ENCODE results near the gene ARID4B. TPM values are rescaled to one million over a fixed set of nuclear protein-coding genes. Genes with fewer than 3 reads are reported as not detected.

Gene ARID4B
- polyA plus RNA-seq, 1 donor from 2014 or later, result 49.3 TPM

DNA sequence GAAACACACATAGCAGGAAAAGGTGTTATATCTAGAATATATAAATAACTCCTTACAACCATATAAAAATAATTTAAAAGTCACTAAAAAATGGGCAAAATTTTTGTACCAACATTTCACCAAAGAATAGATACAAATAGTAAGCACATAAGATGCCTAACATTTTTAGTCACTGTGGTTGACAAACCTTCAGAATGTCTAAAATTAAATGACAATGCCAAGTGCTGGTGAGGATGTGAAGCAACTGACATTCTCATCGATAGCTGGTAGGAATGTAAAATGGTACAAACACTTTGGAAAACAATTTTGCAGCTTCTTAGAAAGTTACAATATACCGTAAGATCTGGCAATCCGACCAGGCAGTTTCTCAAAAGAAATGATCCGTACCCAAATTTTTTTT lies 185.0 kb downstream of the ARID4B start:
- Histone ChIP-seq H3F3A (ENCODE audit: insufficient read depth, low read length, poor library complexity, severe bottlenecking) (no peaks in the 10 kb centered on the region), H3K9ac (ENCODE audit: low read length) (no peak overlapping the region), H3K27me3 (ENCODE audit: insufficient read depth, low read depth, low read length) (no peaks in the 10 kb centered on the region), H3K9me2 (ENCODE audit: insufficient read depth, low read length) (no peaks in the 10 kb centered on the region), H3K4me2 (ENCODE audit: low read length) (no peak overlapping the region), H3K4me3 (ENCODE audit: low read length) (no peak overlapping the region), H3K36me3 (ENCODE audit: insufficient read depth, low read length) (peaks cover 4% of the 10 kb centered on the region), H3K27ac (ENCODE audit: low read length) (no peak overlapping the region), H4K20me1 (ENCODE audit: insufficient read depth) (no peaks in the 10 kb centered on the region), H3K79me2 (replicated peaks; ENCODE audit: insufficient read depth, low read length) (no peaks in the 10 kb centered on the region), H2AFZ (ENCODE audit: low read depth, low read length) (no peak overlapping the region), H3K9me3 (ENCODE audit: low read length) (no peaks in the 10 kb centered on the region)
- no peak for TF ChIP-seq RAD21 (conservative IDR thresholded peaks at IDR 0.05)
- TF ChIP-seq, protein P1, sequence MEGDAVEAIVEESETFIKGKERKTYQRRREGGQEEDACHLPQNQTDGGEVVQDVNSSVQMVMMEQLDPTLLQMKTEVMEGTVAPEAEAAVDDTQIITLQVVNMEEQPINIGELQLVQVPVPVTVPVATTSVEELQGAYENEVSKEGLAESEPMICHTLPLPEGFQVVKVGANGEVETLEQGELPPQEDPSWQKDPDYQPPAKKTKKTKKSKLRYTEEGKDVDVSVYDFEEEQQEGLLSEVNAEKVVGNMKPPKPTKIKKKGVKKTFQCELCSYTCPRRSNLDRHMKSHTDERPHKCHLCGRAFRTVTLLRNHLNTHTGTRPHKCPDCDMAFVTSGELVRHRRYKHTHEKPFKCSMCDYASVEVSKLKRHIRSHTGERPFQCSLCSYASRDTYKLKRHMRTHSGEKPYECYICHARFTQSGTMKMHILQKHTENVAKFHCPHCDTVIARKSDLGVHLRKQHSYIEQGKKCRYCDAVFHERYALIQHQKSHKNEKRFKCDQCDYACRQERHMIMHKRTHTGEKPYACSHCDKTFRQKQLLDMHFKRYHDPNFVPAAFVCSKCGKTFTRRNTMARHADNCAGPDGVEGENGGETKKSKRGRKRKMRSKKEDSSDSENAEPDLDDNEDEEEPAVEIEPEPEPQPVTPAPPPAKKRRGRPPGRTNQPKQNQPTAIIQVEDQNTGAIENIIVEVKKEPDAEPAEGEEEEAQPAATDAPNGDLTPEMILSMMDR (IDR thresholded peaks at IDR 0.05; ENCODE audit: poor library complexity, severe bottlenecking), result no peak
- no peak for TF ChIP-seq EZH2 (IDR thresholded peaks at IDR 0.05; ENCODE audit: borderline replicate concordance, insufficient read depth, low read length, poor library complexity, severe bottlenecking)
- TF ChIP-seq EP300 (conservative IDR thresholded peaks at IDR 0.05; ENCODE audit: poor library complexity, severe bottlenecking), result no peak
- no peak for TF ChIP-seq SMC3 (conservative IDR thresholded peaks at IDR 0.05; ENCODE audit: poor library complexity)
- TF ChIP-seq MXI1 (conservative IDR thresholded peaks at IDR 0.05; ENCODE audit: poor library complexity, severe bottlenecking), result no peak
- TF ChIP-seq TAF1 (IDR thresholded peaks at IDR 0.05; ENCODE audit: low read depth), result no peak
- TF ChIP-seq POLR2AphosphoS5 (IDR thresholded peaks at IDR 0.05), result no peak
- TF ChIP-seq, protein P2, sequence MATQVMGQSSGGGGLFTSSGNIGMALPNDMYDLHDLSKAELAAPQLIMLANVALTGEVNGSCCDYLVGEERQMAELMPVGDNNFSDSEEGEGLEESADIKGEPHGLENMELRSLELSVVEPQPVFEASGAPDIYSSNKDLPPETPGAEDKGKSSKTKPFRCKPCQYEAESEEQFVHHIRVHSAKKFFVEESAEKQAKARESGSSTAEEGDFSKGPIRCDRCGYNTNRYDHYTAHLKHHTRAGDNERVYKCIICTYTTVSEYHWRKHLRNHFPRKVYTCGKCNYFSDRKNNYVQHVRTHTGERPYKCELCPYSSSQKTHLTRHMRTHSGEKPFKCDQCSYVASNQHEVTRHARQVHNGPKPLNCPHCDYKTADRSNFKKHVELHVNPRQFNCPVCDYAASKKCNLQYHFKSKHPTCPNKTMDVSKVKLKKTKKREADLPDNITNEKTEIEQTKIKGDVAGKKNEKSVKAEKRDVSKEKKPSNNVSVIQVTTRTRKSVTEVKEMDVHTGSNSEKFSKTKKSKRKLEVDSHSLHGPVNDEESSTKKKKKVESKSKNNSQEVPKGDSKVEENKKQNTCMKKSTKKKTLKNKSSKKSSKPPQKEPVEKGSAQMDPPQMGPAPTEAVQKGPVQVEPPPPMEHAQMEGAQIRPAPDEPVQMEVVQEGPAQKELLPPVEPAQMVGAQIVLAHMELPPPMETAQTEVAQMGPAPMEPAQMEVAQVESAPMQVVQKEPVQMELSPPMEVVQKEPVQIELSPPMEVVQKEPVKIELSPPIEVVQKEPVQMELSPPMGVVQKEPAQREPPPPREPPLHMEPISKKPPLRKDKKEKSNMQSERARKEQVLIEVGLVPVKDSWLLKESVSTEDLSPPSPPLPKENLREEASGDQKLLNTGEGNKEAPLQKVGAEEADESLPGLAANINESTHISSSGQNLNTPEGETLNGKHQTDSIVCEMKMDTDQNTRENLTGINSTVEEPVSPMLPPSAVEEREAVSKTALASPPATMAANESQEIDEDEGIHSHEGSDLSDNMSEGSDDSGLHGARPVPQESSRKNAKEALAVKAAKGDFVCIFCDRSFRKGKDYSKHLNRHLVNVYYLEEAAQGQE (IDR thresholded peaks at IDR 0.05; ENCODE audit: borderline replicate concordance), result no peak

DNA sequence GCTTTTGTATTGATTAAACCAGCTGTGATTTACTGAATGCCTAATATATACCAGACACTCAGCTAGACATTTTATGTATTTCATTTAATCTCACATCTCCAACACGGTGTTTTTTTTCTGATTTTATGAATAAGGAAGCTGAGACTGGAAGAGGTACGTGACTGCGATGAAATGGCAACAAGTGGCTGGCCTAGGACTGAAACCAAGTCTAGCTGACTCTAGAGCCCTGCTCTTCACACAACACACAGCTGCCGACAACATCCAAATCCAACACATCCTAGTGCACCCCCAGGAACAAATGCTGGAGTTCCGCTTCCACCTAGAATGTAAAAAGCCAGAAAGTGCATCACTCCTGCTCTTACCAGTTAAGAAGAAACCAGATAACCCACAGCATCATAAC lies 188.7 kb downstream of the ARID4B start:
- Histone ChIP-seq H3K9ac (ENCODE audit: low read length) (no peak overlapping the region), H3K27me3 (ENCODE audit: insufficient read depth, low read depth, low read length) (no peaks in the 10 kb centered on the region), H2AFZ (ENCODE audit: low read depth, low read length) (no peak overlapping the region), H3K79me2 (replicated peaks; ENCODE audit: insufficient read depth, low read length) (no peaks in the 10 kb centered on the region), H3K4me2 (ENCODE audit: low read length) (no peak overlapping the region), H3K36me3 (ENCODE audit: insufficient read depth, low read length) (peaks cover 12% of the 10 kb centered on the region), H4K20me1 (ENCODE audit: insufficient read depth) (no peaks in the 10 kb centered on the region), H3K27ac (ENCODE audit: low read length) (no peak overlapping the region), H3K9me2 (ENCODE audit: insufficient read depth, low read length) (no peaks in the 10 kb centered on the region), H3K4me3 (ENCODE audit: low read length) (no peak overlapping the region), H3K9me3 (ENCODE audit: low read length) (no peaks in the 10 kb centered on the region), H3F3A (ENCODE audit: insufficient read depth, low read length, poor library complexity, severe bottlenecking) (no peaks in the 10 kb centered on the region)
- no peak for TF ChIP-seq RAD21 (conservative IDR thresholded peaks at IDR 0.05)
- no peak for TF ChIP-seq EZH2 (IDR thresholded peaks at IDR 0.05; ENCODE audit: borderline replicate concordance, insufficient read depth, low read length, poor library complexity, severe bottlenecking)
- TF ChIP-seq MXI1 (conservative IDR thresholded peaks at IDR 0.05; ENCODE audit: poor library complexity, severe bottlenecking), result no peak
- TF ChIP-seq EP300 (conservative IDR thresholded peaks at IDR 0.05; ENCODE audit: poor library complexity, severe bottlenecking), result no peak
- TF ChIP-seq, protein P1 (IDR thresholded peaks at IDR 0.05; ENCODE audit: poor library complexity, severe bottlenecking), result no peak

Measured in neural cell (in vitro differentiated cells).